ENCODE measurements around the gene CFAP410. TPM values are rescaled to one million over a fixed set of nuclear protein-coding genes. Genes with fewer than 3 reads are reported as not detected.

CFAP410 gene
- total RNA-seq, 3 donors from 2014 or later (not counting 1 experiment from before 2014, with no cell fraction given) = 43.6 to 47.4 (median 46.7) TPM

GRCh38 chr21:44320847-44321246 is 18.3 kb downstream of the CFAP410 start:
- 96% methylated on average over 13 of the region's 13 CpGs for WGBS (ENCODE audit: insufficient coverage)
- Histone ChIP-seq H3K27me3 (ENCODE audit: control insufficient read depth, insufficient read depth, low read length) (no peaks in the 10 kb centered on the region), H3K27ac (ENCODE audit: low read length) (no peak overlapping the region), H3K4me1 (ENCODE audit: control insufficient read depth, insufficient read depth, low read length) (no peaks in the 10 kb centered on the region), H3K4me3 (ENCODE audit: low read length) (no peak overlapping the region), H3K9me3 (ENCODE audit: control insufficient read depth, insufficient read depth, low read length) (no peaks in the 10 kb centered on the region), H3K36me3 (ENCODE audit: control insufficient read depth, insufficient read depth, low read length) (peaks cover 35% of the 10 kb centered on the region)
- H3K4me1 Mint-ChIP-seq = peaks cover 0 to 4% of the 10 kb centered on the region in 2 donors
- TF ChIP-seq, protein P1, sequence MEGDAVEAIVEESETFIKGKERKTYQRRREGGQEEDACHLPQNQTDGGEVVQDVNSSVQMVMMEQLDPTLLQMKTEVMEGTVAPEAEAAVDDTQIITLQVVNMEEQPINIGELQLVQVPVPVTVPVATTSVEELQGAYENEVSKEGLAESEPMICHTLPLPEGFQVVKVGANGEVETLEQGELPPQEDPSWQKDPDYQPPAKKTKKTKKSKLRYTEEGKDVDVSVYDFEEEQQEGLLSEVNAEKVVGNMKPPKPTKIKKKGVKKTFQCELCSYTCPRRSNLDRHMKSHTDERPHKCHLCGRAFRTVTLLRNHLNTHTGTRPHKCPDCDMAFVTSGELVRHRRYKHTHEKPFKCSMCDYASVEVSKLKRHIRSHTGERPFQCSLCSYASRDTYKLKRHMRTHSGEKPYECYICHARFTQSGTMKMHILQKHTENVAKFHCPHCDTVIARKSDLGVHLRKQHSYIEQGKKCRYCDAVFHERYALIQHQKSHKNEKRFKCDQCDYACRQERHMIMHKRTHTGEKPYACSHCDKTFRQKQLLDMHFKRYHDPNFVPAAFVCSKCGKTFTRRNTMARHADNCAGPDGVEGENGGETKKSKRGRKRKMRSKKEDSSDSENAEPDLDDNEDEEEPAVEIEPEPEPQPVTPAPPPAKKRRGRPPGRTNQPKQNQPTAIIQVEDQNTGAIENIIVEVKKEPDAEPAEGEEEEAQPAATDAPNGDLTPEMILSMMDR (IDR thresholded peaks at IDR 0.05) = no peak
- no peak for ATAC-seq
- H3K27me3 Mint-ChIP-seq (ENCODE audit: low read depth in 2 of 2) = no peaks in the 10 kb centered on the region
- intact Hi-C loops (cut with micrococcal nuclease) = no loop called here
- no peak overlapping the region for H3K27ac Mint-ChIP-seq
- no peaks in the 10 kb centered on the region for H3K9me3 Mint-ChIP-seq
- H3K36me3 Mint-ChIP-seq = no peaks in the 10 kb centered on the region
- DNase-seq = no peak
- H3K4me3 Mint-ChIP-seq = no peak overlapping the region

GRCh38 chr21:44319407-44320065 is 19.7 kb downstream of the CFAP410 start:
- TF ChIP-seq, protein P1 (IDR thresholded peaks at IDR 0.05) = no peak
- Histone ChIP-seq H3K36me3 (ENCODE audit: control insufficient read depth, insufficient read depth, low read length) (peaks cover 35% of the 10 kb centered on the region), H3K4me1 (ENCODE audit: control insufficient read depth, insufficient read depth, low read length) (no peaks in the 10 kb centered on the region), H3K9me3 (ENCODE audit: control insufficient read depth, insufficient read depth, low read length) (no peaks in the 10 kb centered on the region), H3K27me3 (ENCODE audit: control insufficient read depth, insufficient read depth, low read length) (no peaks in the 10 kb centered on the region), H3K4me3 (ENCODE audit: low read length) (no peak overlapping the region), H3K27ac (ENCODE audit: low read length) (no peak overlapping the region)
- ATAC-seq (no peak), DNase-seq (no peak)
- no peaks in the 10 kb centered on the region for H3K36me3 Mint-ChIP-seq
- no peaks in the 10 kb centered on the region for H3K27me3 Mint-ChIP-seq (ENCODE audit: low read depth in 2 of 2)
- H3K9me3 Mint-ChIP-seq = no peaks in the 10 kb centered on the region
- H3K4me3 Mint-ChIP-seq = no peak overlapping the region
- WGBS (ENCODE audit: insufficient coverage) = 96% methylated on average over 35 of the region's 35 CpGs
- H3K27ac Mint-ChIP-seq = no peak overlapping the region
- peaks cover 0 to 4% of the 10 kb centered on the region in 2 donors for H3K4me1 Mint-ChIP-seq
- intact Hi-C loops (cut with micrococcal nuclease) = no loop called here

DNA sequence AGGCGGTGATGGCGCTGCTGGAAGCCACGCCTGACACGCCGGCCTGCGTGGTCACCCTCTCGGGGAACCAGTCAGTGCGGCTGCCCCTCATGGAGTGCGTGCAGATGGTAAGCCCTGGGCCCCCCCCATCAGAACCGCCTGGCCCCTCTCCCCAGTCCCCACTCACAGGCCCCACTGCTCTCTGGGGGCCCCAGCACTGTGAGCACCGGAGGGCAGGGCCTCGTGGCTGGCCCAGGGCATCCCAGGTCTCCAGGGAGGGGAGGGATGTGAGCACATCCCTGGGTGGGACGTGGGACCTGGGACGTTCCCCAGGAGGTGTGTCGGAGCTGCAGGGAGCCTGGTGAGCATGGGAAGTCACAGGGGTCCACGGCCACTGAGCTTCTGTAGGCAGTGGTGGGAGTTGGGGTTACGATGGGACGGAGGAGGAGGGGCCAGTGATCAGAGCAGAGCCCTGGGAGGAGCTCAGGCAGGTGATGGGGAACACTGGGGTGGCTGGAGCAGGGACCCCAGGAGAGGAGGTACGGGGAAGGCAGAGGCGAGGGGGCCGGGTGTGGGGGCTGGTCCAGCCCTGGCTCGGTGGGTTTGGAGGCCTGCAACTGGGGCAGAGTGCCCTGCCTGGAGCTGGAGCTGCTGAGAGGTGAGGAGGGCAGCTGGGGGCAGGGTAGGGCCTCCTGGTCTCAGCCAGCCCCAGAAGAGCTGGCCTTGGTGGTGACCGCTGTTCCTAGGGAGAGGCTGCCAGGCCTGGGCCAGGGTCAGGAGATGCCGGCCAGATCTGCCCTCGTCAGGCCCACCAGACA is 20.5 kb downstream of the CFAP410 start:
- no peak for ATAC-seq
- Mint-ChIP-seq H3K36me3 (no peaks in the 10 kb centered on the region), H3K9me3 (no peaks in the 10 kb centered on the region), H3K27ac (no peak overlapping the region), H3K27me3 (ENCODE audit: low read depth in 2 of 2) (no peaks in the 10 kb centered on the region), H3K4me1 (peaks cover 0 to 4% of the 10 kb centered on the region in 2 donors), H3K4me3 (no peak overlapping the region)
- no peaks in the 10 kb centered on the region for H3K27me3 ChIP-seq (ENCODE audit: control insufficient read depth, insufficient read depth, low read length)
- WGBS (ENCODE audit: insufficient coverage) = 96% methylated on average over 25 of the region's 25 CpGs
- no peaks in the 10 kb centered on the region for H3K4me1 ChIP-seq (ENCODE audit: control insufficient read depth, insufficient read depth, low read length)
- TF ChIP-seq, protein P1 (IDR thresholded peaks at IDR 0.05) = no peak
- no peak for DNase-seq
- H3K36me3 ChIP-seq (ENCODE audit: control insufficient read depth, insufficient read depth, low read length) = peaks cover 32% of the 10 kb centered on the region
- intact Hi-C loops (cut with micrococcal nuclease) = no loop called here
- no peaks in the 10 kb centered on the region for H3K9me3 ChIP-seq (ENCODE audit: control insufficient read depth, insufficient read depth, low read length)
- H3K27ac ChIP-seq (ENCODE audit: low read length) = no peak overlapping the region
- no peak overlapping the region for H3K4me3 ChIP-seq (ENCODE audit: low read length)
